B cell (primary cell): Measurements from ENCODE around the gene SFXN5. TPM values are rescaled to one million over a fixed set of nuclear protein-coding genes. Genes with fewer than 3 reads are reported as not detected.

Source experiments
- ATAC-seq: fragments of 200-7000 bp; cut with Tn5 transposase; one replicate; pipeline ENCODE4 v1.10.0; 2021; ENCODE audit warnings: low read depth, mild to moderate bottlenecking, moderate number of reproducible peaks, moderate library complexity
- CTCF ChIA-PET: fragments of 350-600 bp; sonication (Branson Sonifier 250); formaldehyde crosslinking; loops from one replicate; lab custom pipeline; 2021; ENCODE audit warnings: antibody characterized with exemption, inconsistent platforms; lab: Charles Lee
- POLR2A ChIA-PET: fragments of 350-600 bp; sonication (Branson Sonifier 250); formaldehyde crosslinking; loops from one replicate; lab custom pipeline; 2021; ENCODE audit warnings: antibody characterized with exemption; lab: Charles Lee
- DNase-seq: peaks from one replicate; pipeline ENCODE4 v3.0.0; 2013
- H2AFZ ChIP-seq: 2 replicates; pipeline ENCODE4 v1.6.1; 2012; ENCODE audit warnings: mild to moderate bottlenecking, low read depth, low read length; ENCODE audit not compliant: insufficient read depth, poor library complexity, severe bottlenecking
- H3K27ac ChIP-seq, 2 donors: 1 replicate in 1 of 2; 2 replicates in 1 of 2; pipeline ENCODE4 v1.5.1; 2012 to 2013; ENCODE audit warnings: low read length in 2 of 2, mild to moderate bottlenecking in 2 of 2, moderate library complexity in 1 of 2
- H3K27me3 ChIP-seq, 4 experiments: fragments of 200-600 bp in 1 of 4; sonication (generic) in 1 of 4; replicated peaks in 1 of 4; 1 replicate in 2 of 4; 2 replicates in 2 of 4; pipeline versions ENCODE4 v1.6.1 to v1.7.0; 2013 to 2016; ENCODE audit warnings: low read length in 3 of 4, mild to moderate bottlenecking in 2 of 4, mixed read lengths in 1 of 4, moderate library complexity in 1 of 4; ENCODE audit not compliant: insufficient read depth in 4 of 4, control insufficient read depth in 3 of 4; ENCODE audit errors: control extremely low read depth in 1 of 4
- H3K36me3 ChIP-seq, 2 experiments: replicated peaks in 1 of 2; 1 replicate in 1 of 2; 2 replicates in 1 of 2; pipeline versions ENCODE4 v1.6.1 to v1.7.1; 2013; ENCODE audit warnings: low read length in 1 of 2; ENCODE audit not compliant: insufficient read depth in 2 of 2, control insufficient read depth in 1 of 2; ENCODE audit errors: control extremely low read depth in 1 of 2, extremely low read depth in 1 of 2
- H3K4me1 ChIP-seq, 2 donors: fragments of 200-600 bp in 1 of 2; sonication (generic) in 1 of 2; 1 replicate in 1 of 2; 2 replicates in 1 of 2; pipeline versions ENCODE4 v1.5.1 to v1.6.1; 2013 to 2017; ENCODE audit warnings: low read length in 2 of 2; ENCODE audit not compliant: control insufficient read depth in 2 of 2, insufficient read depth in 2 of 2
- H3K4me2 ChIP-seq: replicated peaks from 2 replicates; pipeline ENCODE3; 2012; ENCODE audit warnings: mild to moderate bottlenecking, low read depth, low read length; ENCODE audit not compliant: poor library complexity, severe bottlenecking
- H3K4me3 ChIP-seq, 5 experiments: fragments of 200-600 bp in 1 of 5; sonication (generic) in 1 of 5; 1 replicate in 3 of 5; 2 replicates in 2 of 5; pipeline versions ENCODE4 v1.5.1 to v1.7.0; 2011 to 2016; ENCODE audit warnings: low read length in 4 of 5, mild to moderate bottlenecking in 4 of 5, low read depth in 2 of 5, control low read depth in 1 of 5, moderate library complexity in 1 of 5; ENCODE audit not compliant: insufficient read depth in 1 of 5; ENCODE audit errors: control extremely low read depth in 1 of 5, extremely low read depth in 1 of 5
- H3K79me2 ChIP-seq: fragments of 200-600 bp; sonication (generic); one replicate; pipeline ENCODE4 v1.6.0; 2016; ENCODE audit warnings: low read length; ENCODE audit not compliant: control insufficient read depth, insufficient read depth
- H3K9ac ChIP-seq: fragments of 200-600 bp; sonication (generic); 2 replicates; pipeline ENCODE4 v1.6.1; 2017; ENCODE audit warnings: mild to moderate bottlenecking, low read length, moderate library complexity
- H3K9me3 ChIP-seq, 3 donors: one replicate each; pipeline versions ENCODE4 v1.6.1 to v1.7.1; 2013; ENCODE audit warnings: low read length in 2 of 3; ENCODE audit not compliant: control insufficient read depth in 2 of 3, insufficient read depth in 1 of 3; ENCODE audit errors: control extremely low read depth in 1 of 3
- H4K20me1 ChIP-seq: 2 replicates; pipeline ENCODE4 v1.6.0; 2012; ENCODE audit warnings: mild to moderate bottlenecking, low read length; ENCODE audit not compliant: insufficient read depth, control insufficient read depth, poor library complexity, severe bottlenecking
- H3K27ac Mint-ChIP-seq: one replicate; pipeline ENCODE4 v1.8.0; 2021; ENCODE audit warnings: mixed read lengths
- H3K27me3 Mint-ChIP-seq: one replicate; pipeline ENCODE4 v1.8.0; 2021; ENCODE audit warnings: mixed read lengths
- H3K4me1 Mint-ChIP-seq: one replicate; pipeline ENCODE4 v1.8.0; 2021; ENCODE audit warnings: mixed read lengths
- H3K4me3 Mint-ChIP-seq: one replicate; pipeline ENCODE4 v1.8.0; 2021; ENCODE audit warnings: mixed read lengths
- H3K9me3 Mint-ChIP-seq: one replicate; pipeline ENCODE4 v1.8.0; 2022; ENCODE audit warnings: mixed read lengths; ENCODE audit not compliant: insufficient read depth
- EZH2 ChIP-seq: IDR thresholded peaks from 2 replicates; pipeline ENCODE4 v1.6.1; 2012; ENCODE audit warnings: borderline replicate concordance, low read depth, mild to moderate bottlenecking, moderate library complexity, low read length; ENCODE audit not compliant: insufficient read depth, poor library complexity, severe bottlenecking
- WGBS: methylation state at CpG from one replicate; pipeline ENCODE4 v1.1.5; 2013; ENCODE audit warnings: missing lambda C conversion rate; ENCODE audit not compliant: insufficient coverage; 5-methylcytosine and 5-hydroxymethylcytosine counted together
- intact Hi-C: fragments of 100-400 bp; cut with micrococcal nuclease; formaldehyde crosslinking; loops from one replicate; pipeline ENCODE4 v1.10.0; 2022
- polyA plus RNA-seq: library from polyadenylated mRNA; depleted of rRNA; stranded (reverse); fragments of >200 nt; gene quantifications from 2 replicates; pipeline ENCODE4 v1.2.3, GENCODE V29; 2012
- total RNA-seq, 2 donors: library from RNA; stranded (reverse); fragments of 120-200 nt in 1 of 2; gene quantifications; 1 replicate in 1 of 2; 2 replicates in 1 of 2; pipeline versions ENCODE4 v1.2.3 to v1.2.4, GENCODE V29; 2013 to 2022
- TF ChIP-seq, protein P1 (sequence below): fragments of 200-600 bp; IDR thresholded peaks from one replicate; pipeline ENCODE4 v1.8.0; 2022; ENCODE audit warnings: antibody characterized with exemption, mild to moderate bottlenecking

Gene SFXN5
- total and polyA plus RNA-seq, 2 donors (not counting 1 experiment from before 2014, with no cell fraction given) = 8.0 to 16.9 TPM

DNA sequence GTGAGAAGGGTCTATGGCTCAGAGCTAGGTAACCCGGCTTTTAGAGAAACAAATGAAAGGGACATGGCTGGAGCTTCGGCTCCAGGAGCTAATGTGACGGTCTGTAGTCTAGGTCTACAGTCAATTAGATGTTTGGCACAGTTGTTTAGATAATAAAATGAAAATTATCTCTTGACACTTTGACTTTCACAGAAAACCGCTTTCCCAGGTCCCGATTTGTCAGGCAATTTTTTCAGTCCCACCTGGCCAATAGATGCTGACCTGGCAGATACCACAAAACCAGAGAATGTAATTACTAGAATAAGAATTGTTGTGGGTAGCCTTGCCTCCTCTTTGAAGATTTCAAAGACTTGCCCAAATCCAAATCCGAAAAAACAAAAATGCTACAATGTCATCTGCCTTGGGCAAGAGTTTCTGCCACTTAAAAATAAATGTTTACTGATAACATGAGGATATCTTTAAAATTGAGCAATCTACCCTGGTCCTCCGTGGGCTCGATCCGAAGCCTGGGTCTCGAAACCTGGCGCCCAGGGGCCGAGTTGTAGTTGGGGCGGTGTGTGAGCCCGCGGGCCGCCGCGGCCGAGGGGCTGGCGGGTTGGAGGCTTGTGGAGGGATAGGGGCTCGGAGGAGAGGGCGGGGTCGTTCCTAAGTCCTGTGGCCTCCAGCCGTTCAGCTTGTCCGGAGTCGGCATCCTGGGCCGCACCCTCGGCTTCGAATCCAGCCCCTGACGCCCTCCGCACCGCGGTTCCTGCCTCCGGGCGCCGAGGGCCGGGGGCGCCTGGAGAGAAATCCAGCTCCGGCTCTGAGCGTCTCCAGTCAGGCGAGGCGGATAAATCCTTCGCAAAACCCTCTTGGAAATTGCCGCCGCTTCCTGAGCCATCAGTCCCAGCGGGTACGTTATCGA, 151.8 kb downstream of the SFXN5 start:
- peak overlapping the region; percentile 83 for H3K4me2 ChIP-seq

More for the DNA sequence above, 151.8 kb downstream of the SFXN5 start:
- peak overlapping the region; percentile 80 for H3K4me3 Mint-ChIP-seq
- H3K27me3 ChIP-seq = peaks cover 0 to 92% (median 78%) of the 10 kb centered on the region in 4 experiments
- ChIA-PET POLR2A (no interaction called here), CTCF (interaction anchor here (0.7 kb wide), 1 partner anchor 154 kb away, joined by 3 read pairs; no protein-coding TSS in a partner anchor)
- peak overlapping the region; percentile 55 for H3K9ac ChIP-seq
- 12% methylated on average over 42 of the region's 48 CpGs for WGBS
- TF ChIP-seq, protein P1, sequence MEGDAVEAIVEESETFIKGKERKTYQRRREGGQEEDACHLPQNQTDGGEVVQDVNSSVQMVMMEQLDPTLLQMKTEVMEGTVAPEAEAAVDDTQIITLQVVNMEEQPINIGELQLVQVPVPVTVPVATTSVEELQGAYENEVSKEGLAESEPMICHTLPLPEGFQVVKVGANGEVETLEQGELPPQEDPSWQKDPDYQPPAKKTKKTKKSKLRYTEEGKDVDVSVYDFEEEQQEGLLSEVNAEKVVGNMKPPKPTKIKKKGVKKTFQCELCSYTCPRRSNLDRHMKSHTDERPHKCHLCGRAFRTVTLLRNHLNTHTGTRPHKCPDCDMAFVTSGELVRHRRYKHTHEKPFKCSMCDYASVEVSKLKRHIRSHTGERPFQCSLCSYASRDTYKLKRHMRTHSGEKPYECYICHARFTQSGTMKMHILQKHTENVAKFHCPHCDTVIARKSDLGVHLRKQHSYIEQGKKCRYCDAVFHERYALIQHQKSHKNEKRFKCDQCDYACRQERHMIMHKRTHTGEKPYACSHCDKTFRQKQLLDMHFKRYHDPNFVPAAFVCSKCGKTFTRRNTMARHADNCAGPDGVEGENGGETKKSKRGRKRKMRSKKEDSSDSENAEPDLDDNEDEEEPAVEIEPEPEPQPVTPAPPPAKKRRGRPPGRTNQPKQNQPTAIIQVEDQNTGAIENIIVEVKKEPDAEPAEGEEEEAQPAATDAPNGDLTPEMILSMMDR = no peak
- peak; percentile 96 for TF ChIP-seq EZH2
- peaks cover 57% of the 10 kb centered on the region for H3K27me3 Mint-ChIP-seq
- no peaks in the 10 kb centered on the region for H3K36me3 ChIP-seq
- peak overlapping the region; percentile 51 for H2AFZ ChIP-seq
- H3K4me1 Mint-ChIP-seq = peaks cover 40% of the 10 kb centered on the region
- peaks cover 63 to 81% of the 10 kb centered on the region in 2 donors for H3K4me1 ChIP-seq
- no peak overlapping the region for H3K27ac ChIP-seq
- H3K9me3 ChIP-seq = peaks cover 0 to 61% (median 0%) of the 10 kb centered on the region in 3 donors
- DNase-seq (peak; percentile 46), ATAC-seq (no peak)
- no peaks in the 10 kb centered on the region for H4K20me1 ChIP-seq
- H3K9me3 Mint-ChIP-seq = no peaks in the 10 kb centered on the region
- intact Hi-C loops = loop anchor here (5.0 kb wide), 2 partner anchors 193 to 772 kb away; partner anchors contain the start of genes CYP26B1 and RAB11FIP5
- no peak overlapping the region for H3K27ac Mint-ChIP-seq
- H3K4me3 ChIP-seq = peak overlapping the region in 4 of 5 experiments; percentile 15 to 49 (median 34)
- no peaks in the 10 kb centered on the region for H3K79me2 ChIP-seq
